ENCODE results near the gene TBC1D7.

DNA sequence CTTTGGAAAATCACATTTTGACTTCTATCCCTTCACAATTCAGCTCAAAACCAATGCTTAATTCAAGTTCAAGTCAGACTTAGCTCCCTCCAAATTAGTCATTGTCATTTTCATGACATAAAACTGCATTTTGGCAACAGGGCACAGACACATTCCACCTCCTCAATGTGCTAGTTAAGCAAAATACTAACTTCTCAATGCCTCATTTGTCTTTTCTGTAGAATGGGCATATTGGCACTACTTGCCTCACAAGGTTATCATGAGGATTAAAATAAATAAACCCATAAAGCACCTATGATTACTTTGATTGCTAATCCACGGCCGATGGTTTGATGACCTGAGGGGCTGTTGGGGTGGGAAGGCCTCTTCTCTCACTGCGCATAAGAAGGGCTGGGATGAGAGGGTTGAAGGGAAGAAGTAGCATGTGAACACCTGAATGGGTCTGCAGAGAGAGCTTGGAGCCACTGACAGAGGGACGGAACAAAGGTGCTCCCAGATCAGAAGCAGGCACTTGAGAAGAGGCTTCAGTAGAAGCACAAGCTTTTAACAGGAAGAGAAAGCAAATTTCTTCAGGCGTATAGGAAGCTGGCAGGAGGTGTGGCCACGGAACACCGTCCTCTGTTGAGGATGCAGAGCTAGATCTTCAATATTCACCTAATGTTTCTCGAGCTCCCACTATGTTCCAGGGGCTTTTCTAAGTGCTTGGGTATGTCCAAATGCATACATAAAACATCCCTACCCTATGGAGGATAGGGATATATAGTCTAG is 11.7 kb upstream of the TBC1D7 start:
- TF ChIP-seq, protein P1, sequence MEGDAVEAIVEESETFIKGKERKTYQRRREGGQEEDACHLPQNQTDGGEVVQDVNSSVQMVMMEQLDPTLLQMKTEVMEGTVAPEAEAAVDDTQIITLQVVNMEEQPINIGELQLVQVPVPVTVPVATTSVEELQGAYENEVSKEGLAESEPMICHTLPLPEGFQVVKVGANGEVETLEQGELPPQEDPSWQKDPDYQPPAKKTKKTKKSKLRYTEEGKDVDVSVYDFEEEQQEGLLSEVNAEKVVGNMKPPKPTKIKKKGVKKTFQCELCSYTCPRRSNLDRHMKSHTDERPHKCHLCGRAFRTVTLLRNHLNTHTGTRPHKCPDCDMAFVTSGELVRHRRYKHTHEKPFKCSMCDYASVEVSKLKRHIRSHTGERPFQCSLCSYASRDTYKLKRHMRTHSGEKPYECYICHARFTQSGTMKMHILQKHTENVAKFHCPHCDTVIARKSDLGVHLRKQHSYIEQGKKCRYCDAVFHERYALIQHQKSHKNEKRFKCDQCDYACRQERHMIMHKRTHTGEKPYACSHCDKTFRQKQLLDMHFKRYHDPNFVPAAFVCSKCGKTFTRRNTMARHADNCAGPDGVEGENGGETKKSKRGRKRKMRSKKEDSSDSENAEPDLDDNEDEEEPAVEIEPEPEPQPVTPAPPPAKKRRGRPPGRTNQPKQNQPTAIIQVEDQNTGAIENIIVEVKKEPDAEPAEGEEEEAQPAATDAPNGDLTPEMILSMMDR (IDR thresholded peaks at IDR 0.05; ENCODE audit: insufficient read depth, low read depth, low read length) = no peak
- no peak for TF ChIP-seq EZH2 (IDR thresholded peaks at IDR 0.05; ENCODE audit: insufficient read depth, low read length)
